ENCODE measurements around the gene IGF2R. TPM values are rescaled to one million over a fixed set of nuclear protein-coding genes. Genes with fewer than 3 reads are reported as not detected.

Gene IGF2R
- total and polyA plus RNA-seq, 2 experiments from 2014 or later: 61.2 to 132 TPM

- peaks cover 6% of the 10 kb centered on the region for H3K36me3 ChIP-seq (replicated peaks; ENCODE audit: insufficient read depth, low read depth)
- H2AFZ ChIP-seq: no peak overlapping the region
- WGBS (ENCODE audit: low lambda C conversion rate, missing lambda C conversion rate): 89% methylated on average over 6 of the region's 6 CpGs
Observed at GRCh38 chr6:160048471-160048870, 79.6 kb downstream of the IGF2R start.

DNA sequence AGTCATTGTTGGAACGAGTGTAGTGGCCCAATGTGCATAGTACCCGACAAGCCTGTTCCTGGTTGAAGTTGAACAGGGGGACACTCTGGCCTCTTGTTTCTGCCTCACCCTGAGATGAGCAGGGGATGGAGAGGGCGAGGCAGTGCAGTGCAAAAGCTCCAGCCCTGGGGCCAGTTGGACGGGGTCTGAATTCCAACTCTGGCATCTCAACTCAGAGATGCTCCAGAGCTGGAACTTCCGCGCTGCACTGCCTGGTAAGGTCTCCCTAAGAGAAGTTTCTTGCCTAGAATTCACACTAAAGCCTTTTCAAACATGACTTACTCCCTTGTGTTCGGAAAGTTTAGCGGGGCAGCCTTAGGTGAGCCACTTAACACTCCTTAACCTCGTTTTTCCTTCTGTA is 80.5 kb downstream of the IGF2R start:
- WGBS (ENCODE audit: low lambda C conversion rate, missing lambda C conversion rate): 94% methylated on average over 9 of the region's 9 CpGs
- H3K4me3 ChIP-seq: no peak overlapping the region
- no peaks in the 10 kb centered on the region for H3K79me2 ChIP-seq
- no peaks in the 10 kb centered on the region for H4K20me1 ChIP-seq (ENCODE audit: insufficient read depth, poor library complexity, severe bottlenecking)
- H3K4me1 ChIP-seq (ENCODE audit: insufficient read depth): no peaks in the 10 kb centered on the region
- no peak for TF ChIP-seq EZH2phosphoT487 (IDR thresholded peaks at IDR 0.05; ENCODE audit: low read depth, severe bottlenecking, unreplicated experiment)
- TF ChIP-seq, protein P1, sequence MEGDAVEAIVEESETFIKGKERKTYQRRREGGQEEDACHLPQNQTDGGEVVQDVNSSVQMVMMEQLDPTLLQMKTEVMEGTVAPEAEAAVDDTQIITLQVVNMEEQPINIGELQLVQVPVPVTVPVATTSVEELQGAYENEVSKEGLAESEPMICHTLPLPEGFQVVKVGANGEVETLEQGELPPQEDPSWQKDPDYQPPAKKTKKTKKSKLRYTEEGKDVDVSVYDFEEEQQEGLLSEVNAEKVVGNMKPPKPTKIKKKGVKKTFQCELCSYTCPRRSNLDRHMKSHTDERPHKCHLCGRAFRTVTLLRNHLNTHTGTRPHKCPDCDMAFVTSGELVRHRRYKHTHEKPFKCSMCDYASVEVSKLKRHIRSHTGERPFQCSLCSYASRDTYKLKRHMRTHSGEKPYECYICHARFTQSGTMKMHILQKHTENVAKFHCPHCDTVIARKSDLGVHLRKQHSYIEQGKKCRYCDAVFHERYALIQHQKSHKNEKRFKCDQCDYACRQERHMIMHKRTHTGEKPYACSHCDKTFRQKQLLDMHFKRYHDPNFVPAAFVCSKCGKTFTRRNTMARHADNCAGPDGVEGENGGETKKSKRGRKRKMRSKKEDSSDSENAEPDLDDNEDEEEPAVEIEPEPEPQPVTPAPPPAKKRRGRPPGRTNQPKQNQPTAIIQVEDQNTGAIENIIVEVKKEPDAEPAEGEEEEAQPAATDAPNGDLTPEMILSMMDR (IDR thresholded peaks at IDR 0.05; ENCODE audit: poor library complexity): no peak
- no peak for TF ChIP-seq EZH2 (IDR thresholded peaks at IDR 0.05; ENCODE audit: borderline replicate concordance)
- no peak overlapping the region for H3K4me2 ChIP-seq
- H3K9me2 ChIP-seq (replicated peaks; ENCODE audit: insufficient read depth): no peaks in the 10 kb centered on the region
- no peaks in the 10 kb centered on the region for H3K27me3 ChIP-seq
- H3K9me3 ChIP-seq (ENCODE audit: low read depth): no peaks in the 10 kb centered on the region
- no peak for DNase-seq (ENCODE audit: low spot score)
- peaks cover 6% of the 10 kb centered on the region for H3K36me3 ChIP-seq (replicated peaks; ENCODE audit: insufficient read depth, low read depth)
- H2AFZ ChIP-seq: no peak overlapping the region
- H3K27ac ChIP-seq: no peak overlapping the region

More at GRCh38 chr6:160048471-160048870, 79.6 kb downstream of the IGF2R start:
- Histone ChIP-seq H3K4me3 (no peak overlapping the region), H3K4me2 (no peak overlapping the region), H3K79me2 (no peaks in the 10 kb centered on the region), H3K27ac (no peak overlapping the region), H3K9me2 (replicated peaks; ENCODE audit: insufficient read depth) (no peaks in the 10 kb centered on the region), H3K27me3 (no peaks in the 10 kb centered on the region), H4K20me1 (ENCODE audit: insufficient read depth, poor library complexity, severe bottlenecking) (no peaks in the 10 kb centered on the region), H3K9me3 (ENCODE audit: low read depth) (no peaks in the 10 kb centered on the region), H3K4me1 (ENCODE audit: insufficient read depth) (no peaks in the 10 kb centered on the region)
- DNase-seq (ENCODE audit: low spot score): no peak
- TF ChIP-seq, protein P1 (IDR thresholded peaks at IDR 0.05; ENCODE audit: poor library complexity): no peak
- TF ChIP-seq EZH2 (IDR thresholded peaks at IDR 0.05; ENCODE audit: borderline replicate concordance): no peak
- TF ChIP-seq EZH2phosphoT487 (IDR thresholded peaks at IDR 0.05; ENCODE audit: low read depth, severe bottlenecking, unreplicated experiment): no peak

GRCh38 chr6:160050022-160050421 is 81.1 kb downstream of the IGF2R start:
- no peaks in the 10 kb centered on the region for H3K79me2 ChIP-seq
- H3K27ac ChIP-seq: no peak overlapping the region
- H3K4me2 ChIP-seq: no peak overlapping the region
- no peaks in the 10 kb centered on the region for H3K9me3 ChIP-seq (ENCODE audit: low read depth)
- no peaks in the 10 kb centered on the region for H3K4me1 ChIP-seq (ENCODE audit: insufficient read depth)
- no peak for TF ChIP-seq EZH2phosphoT487 (IDR thresholded peaks at IDR 0.05; ENCODE audit: low read depth, severe bottlenecking, unreplicated experiment)
- no peak for TF ChIP-seq EZH2 (IDR thresholded peaks at IDR 0.05; ENCODE audit: borderline replicate concordance)
- TF ChIP-seq, protein P1 (IDR thresholded peaks at IDR 0.05; ENCODE audit: poor library complexity): no peak
- no peaks in the 10 kb centered on the region for H4K20me1 ChIP-seq (ENCODE audit: insufficient read depth, poor library complexity, severe bottlenecking)
- H2AFZ ChIP-seq: no peak overlapping the region
- no peaks in the 10 kb centered on the region for H3K9me2 ChIP-seq (replicated peaks; ENCODE audit: insufficient read depth)
- no peak overlapping the region for H3K4me3 ChIP-seq
- DNase-seq (ENCODE audit: low spot score): no peak
- no peaks in the 10 kb centered on the region for H3K27me3 ChIP-seq
- H3K36me3 ChIP-seq (replicated peaks; ENCODE audit: insufficient read depth, low read depth): peaks cover 6% of the 10 kb centered on the region
- 95% methylated on average over 7 of the region's 7 CpGs for WGBS (ENCODE audit: low lambda C conversion rate, missing lambda C conversion rate)

DNA sequence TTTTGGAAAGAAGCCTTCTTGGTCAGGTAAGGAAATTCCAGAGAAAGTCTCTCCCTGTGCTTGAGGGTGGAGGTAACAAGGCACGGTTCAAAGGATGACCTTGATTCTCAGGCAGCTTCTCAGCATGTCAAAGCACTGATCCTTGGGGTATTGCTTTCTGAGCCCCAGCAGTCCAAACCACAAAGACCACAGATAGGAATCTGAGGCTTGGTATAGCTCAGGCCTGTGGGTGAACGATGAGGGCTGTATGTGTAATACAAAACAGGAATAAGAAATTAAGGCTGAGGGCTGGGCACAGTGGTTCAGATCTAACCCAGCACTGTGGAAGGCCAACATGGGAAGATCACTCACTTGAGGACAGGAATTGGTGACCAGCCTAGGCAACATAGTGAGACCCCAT is 82.5 kb downstream of the IGF2R start:
- H3K4me3 ChIP-seq: no peak overlapping the region
- H3K9me2 ChIP-seq (replicated peaks; ENCODE audit: insufficient read depth): no peaks in the 10 kb centered on the region
- H3K36me3 ChIP-seq (replicated peaks; ENCODE audit: insufficient read depth, low read depth): peaks cover 6% of the 10 kb centered on the region
- H3K4me1 ChIP-seq (ENCODE audit: insufficient read depth): no peaks in the 10 kb centered on the region
- H3K9me3 ChIP-seq (ENCODE audit: low read depth): no peaks in the 10 kb centered on the region
- no peak for DNase-seq (ENCODE audit: low spot score)
- no peaks in the 10 kb centered on the region for H4K20me1 ChIP-seq (ENCODE audit: insufficient read depth, poor library complexity, severe bottlenecking)
- TF ChIP-seq EZH2 (IDR thresholded peaks at IDR 0.05; ENCODE audit: borderline replicate concordance) (no peak), EZH2phosphoT487 (IDR thresholded peaks at IDR 0.05; ENCODE audit: low read depth, severe bottlenecking, unreplicated experiment) (no peak)
- TF ChIP-seq, protein P1 (IDR thresholded peaks at IDR 0.05; ENCODE audit: poor library complexity): no peak
- H3K4me2 ChIP-seq: no peak overlapping the region
- no peak overlapping the region for H3K27ac ChIP-seq
- 95% methylated on average over 2 of the region's 2 CpGs for WGBS (ENCODE audit: low lambda C conversion rate, missing lambda C conversion rate)
- no peaks in the 10 kb centered on the region for H3K27me3 ChIP-seq
- no peaks in the 10 kb centered on the region for H3K79me2 ChIP-seq
- no peak overlapping the region for H2AFZ ChIP-seq
